Activated CD4-positive, alpha-beta memory T cell treated with anti-CD3 and anti-CD28 coated beads, Interleukin-2, amount 10 ng/mL, durations not matched to agents 7 days and 5 days (primary cell): ENCODE data around the gene DNM2. TPM values are rescaled to one million over a fixed set of nuclear protein-coding genes. Genes with fewer than 3 reads are reported as not detected.

Experiments
- CTCF ChIA-PET: fragments of 350-600 bp; sonication (Branson Sonifier 250); formaldehyde crosslinking; loops from one replicate; lab custom pipeline; 2021; ENCODE audit warnings: antibody characterized with exemption, inconsistent platforms; lab: Charles Lee
- POLR2A ChIA-PET: fragments of 350-600 bp; sonication (Branson Sonifier 250); formaldehyde crosslinking; loops from one replicate; lab custom pipeline; 2021; ENCODE audit warnings: antibody characterized with exemption; lab: Charles Lee
- DNase-seq: peaks from one replicate; pipeline ENCODE4 v3.0.0-alpha.2; 2020
- H3K27ac Mint-ChIP-seq: one replicate; pipeline ENCODE4 v1.8.0; 2021; ENCODE audit warnings: mild to moderate bottlenecking, mixed read lengths
- H3K27me3 Mint-ChIP-seq: one replicate; pipeline ENCODE4 v1.8.0; 2021; ENCODE audit warnings: mixed read lengths
- H3K36me3 Mint-ChIP-seq: one replicate; pipeline ENCODE4 v1.8.0; 2021; ENCODE audit warnings: low read depth, mixed read lengths
- H3K4me1 Mint-ChIP-seq: one replicate; pipeline ENCODE4 v1.8.0; 2021; ENCODE audit warnings: mixed read lengths
- H3K4me3 Mint-ChIP-seq: one replicate; pipeline ENCODE4 v1.8.0; 2021; ENCODE audit warnings: mild to moderate bottlenecking, mixed read lengths
- H3K9me3 Mint-ChIP-seq: one replicate; pipeline ENCODE4 v1.8.0; 2021; ENCODE audit warnings: mixed read lengths
- total RNA-seq, 2 experiments: library from RNA; stranded (reverse); gene quantifications; one replicate each; pipeline ENCODE4 v1.2.3, GENCODE V29; 2021

DNM2 gene
- total RNA-seq, 2 experiments from 2014 or later = 277 to 288 TPM

DNA sequence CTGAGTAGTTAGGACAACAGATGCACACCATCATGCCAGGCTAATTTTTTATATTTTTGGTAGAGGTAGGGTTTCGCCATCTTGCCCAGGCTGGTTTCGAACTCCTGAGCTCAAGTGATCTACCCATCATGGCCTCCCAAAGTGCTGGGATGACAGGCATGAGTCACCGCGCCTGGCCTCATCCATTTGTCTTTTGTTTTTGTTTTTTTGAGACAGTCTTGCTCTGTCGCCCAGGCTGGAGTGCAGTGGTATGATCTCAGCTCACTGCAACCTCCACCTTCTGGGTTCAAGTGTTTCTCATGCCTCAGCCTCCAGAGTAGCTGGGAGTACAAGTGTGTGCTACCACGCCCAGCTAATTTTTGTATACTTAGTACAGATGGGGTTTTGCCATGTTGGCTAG is 57.0 kb downstream of the DNM2 start:
- H3K4me1 Mint-ChIP-seq = peaks cover 39% of the 10 kb centered on the region
- peaks cover 58% of the 10 kb centered on the region for H3K36me3 Mint-ChIP-seq
- no peaks in the 10 kb centered on the region for H3K9me3 Mint-ChIP-seq
- no peak for DNase-seq
- no peak overlapping the region for H3K27ac Mint-ChIP-seq
- no peak overlapping the region for H3K4me3 Mint-ChIP-seq
- ChIA-PET CTCF (interaction anchor here (0.9 to 6.5 kb wide), 3 partner anchors 12 to 57 kb away, joined by 3 to 57 read pairs (median 3); partner anchors contain the start of gene DNM2), POLR2A (interaction anchor here (1.3 to 1.5 kb wide), 2 partner anchors 12 to 57 kb away, joined by 3 to 5 read pairs; partner anchors contain the start of gene DNM2)
- no peaks in the 10 kb centered on the region for H3K27me3 Mint-ChIP-seq

GRCh38 chr19:10776900-10777650 is 59.2 kb downstream of the DNM2 start:
- DNase-seq = no peak
- Mint-ChIP-seq H3K9me3 (no peaks in the 10 kb centered on the region), H3K4me3 (no peak overlapping the region), H3K36me3 (peaks cover 71% of the 10 kb centered on the region), H3K27ac (peak overlapping the region; percentile 10), H3K27me3 (no peaks in the 10 kb centered on the region), H3K4me1 (peaks cover 45% of the 10 kb centered on the region)
- ChIA-PET CTCF (interaction anchor here (0.5 to 1.1 kb wide), 4 partner anchors 17 to 517 kb away, joined by 3 to 6 read pairs (median 4); partner anchors contain the start of gene DNM2), POLR2A (interaction anchor here (1.2 kb wide), 1 partner anchor 58 kb away, joined by 3 read pairs; no protein-coding TSS in a partner anchor)

DNA sequence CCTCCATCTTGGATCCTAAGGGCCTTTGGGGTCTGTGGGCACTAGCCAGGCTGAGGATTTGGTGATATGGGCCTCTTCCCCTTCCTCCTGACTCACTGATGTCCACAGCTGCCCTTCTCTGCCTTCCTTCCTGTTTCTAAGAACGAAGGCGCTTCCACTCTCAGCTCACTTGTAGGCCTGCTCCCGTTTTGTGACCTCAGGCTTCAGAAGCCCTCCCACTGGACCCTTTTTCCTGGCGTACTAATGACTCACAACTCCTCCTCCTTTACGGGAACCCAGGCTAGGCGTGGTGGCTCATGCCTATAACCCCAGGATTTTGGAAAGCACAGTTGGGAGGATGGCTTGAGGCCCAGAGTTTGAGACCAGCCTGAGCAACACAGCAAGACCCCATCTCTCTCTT is 62.5 kb downstream of the DNM2 start:
- DNase-seq = no peak
- ChIA-PET CTCF (interaction anchor here (4.7 kb wide), 1 partner anchor 63 kb away, joined by 19 read pairs; the partner anchor contains the start of gene DNM2), POLR2A (interaction anchor here (1.3 kb wide), 1 partner anchor 13 kb away, joined by 4 read pairs; no protein-coding TSS in a partner anchor)
- no peak overlapping the region for H3K4me3 Mint-ChIP-seq
- H3K36me3 Mint-ChIP-seq = peaks cover 76% of the 10 kb centered on the region
- H3K27me3 Mint-ChIP-seq = no peaks in the 10 kb centered on the region
- no peaks in the 10 kb centered on the region for H3K9me3 Mint-ChIP-seq
- H3K4me1 Mint-ChIP-seq = peaks cover 38% of the 10 kb centered on the region
- H3K27ac Mint-ChIP-seq = peak overlapping the region; percentile 66

DNA sequence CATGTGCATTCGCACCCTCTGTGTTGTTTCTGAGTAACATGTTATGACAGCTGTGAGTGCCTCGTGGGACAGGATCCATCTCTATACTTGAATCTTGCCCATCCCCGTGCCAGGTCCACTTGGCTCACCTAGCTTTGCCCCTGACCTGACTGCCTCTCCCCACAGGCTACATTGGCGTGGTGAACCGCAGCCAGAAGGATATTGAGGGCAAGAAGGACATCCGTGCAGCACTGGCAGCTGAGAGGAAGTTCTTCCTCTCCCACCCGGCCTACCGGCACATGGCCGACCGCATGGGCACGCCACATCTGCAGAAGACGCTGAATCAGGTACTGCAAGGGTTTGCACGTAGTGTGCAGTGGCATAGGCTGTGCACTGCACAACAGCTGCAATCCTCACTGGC is 64.9 kb downstream of the DNM2 start:
- no peak for DNase-seq
- no peak overlapping the region for H3K4me3 Mint-ChIP-seq
- ChIA-PET CTCF (interaction anchor here (1.0 to 4.7 kb wide), 2 partner anchors 21 to 65 kb away, joined by 3 to 19 read pairs; partner anchors contain the start of gene DNM2), POLR2A (interaction anchor here (1.4 to 1.7 kb wide), 2 partner anchors 14 to 23 kb away, joined by 4 read pairs; no protein-coding TSS in a partner anchor)
- no peaks in the 10 kb centered on the region for H3K27me3 Mint-ChIP-seq
- H3K4me1 Mint-ChIP-seq = peaks cover 22% of the 10 kb centered on the region
- H3K36me3 Mint-ChIP-seq = peaks cover 71% of the 10 kb centered on the region
- no peaks in the 10 kb centered on the region for H3K9me3 Mint-ChIP-seq
- H3K27ac Mint-ChIP-seq = no peak overlapping the region

- H3K27me3 Mint-ChIP-seq = no peaks in the 10 kb centered on the region
- H3K4me3 Mint-ChIP-seq = no peak overlapping the region
- POLR2A ChIA-PET = interaction anchor here (1.0 kb wide), 1 partner anchor 88 kb away, joined by 3 read pairs; no protein-coding TSS in a partner anchor
- H3K9me3 Mint-ChIP-seq = no peaks in the 10 kb centered on the region
- H3K4me1 Mint-ChIP-seq = peaks cover 21% of the 10 kb centered on the region
- DNase-seq = no peak
- H3K36me3 Mint-ChIP-seq = peaks cover 77% of the 10 kb centered on the region
- CTCF ChIA-PET = interaction anchor here (0.7 to 1.4 kb wide), 4 partner anchors 9 to 84 kb away, joined by 3 read pairs; partner anchors contain the start of gene DNM2
- H3K27ac Mint-ChIP-seq = no peak overlapping the region
Measured at GRCh38 chr19:10784257-10784656, 66.4 kb downstream of the DNM2 start.

GRCh38 chr19:10788146-10788545 is 70.3 kb downstream of the DNM2 start:
- H3K27ac Mint-ChIP-seq = peak overlapping the region; percentile 26
- DNase-seq = no peak
- H3K4me3 Mint-ChIP-seq = no peak overlapping the region
- H3K36me3 Mint-ChIP-seq = peaks cover 56% of the 10 kb centered on the region
- H3K27me3 Mint-ChIP-seq = no peaks in the 10 kb centered on the region
- POLR2A ChIA-PET = interaction anchor here (0.5 kb wide), 1 partner anchor 30 kb away, joined by 3 read pairs; no protein-coding TSS in a partner anchor
- CTCF ChIA-PET = no interaction called here
- H3K9me3 Mint-ChIP-seq = no peaks in the 10 kb centered on the region
- H3K4me1 Mint-ChIP-seq = peaks cover 9% of the 10 kb centered on the region

DNA sequence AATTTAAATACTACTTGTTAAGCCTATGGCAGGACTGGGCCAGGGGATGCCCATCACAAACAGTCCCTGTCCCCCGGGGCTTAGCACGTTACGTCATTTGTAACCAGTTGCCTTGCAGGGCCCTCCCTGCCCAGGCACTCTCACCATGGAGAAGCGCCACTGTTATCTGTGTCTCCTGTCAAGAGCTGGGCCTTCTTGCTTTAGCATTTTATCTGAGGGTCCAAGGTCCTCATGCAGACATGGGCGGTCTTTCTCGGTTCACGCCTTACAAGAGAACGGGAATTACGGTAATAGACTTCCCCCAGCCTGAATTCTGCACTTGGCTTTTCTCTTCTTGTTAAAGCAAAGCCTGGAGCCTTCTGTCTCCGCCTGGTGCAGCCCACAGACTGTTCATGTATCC is 72.0 kb downstream of the DNM2 start:
- H3K9me3 Mint-ChIP-seq = no peaks in the 10 kb centered on the region
- H3K27ac Mint-ChIP-seq = no peak overlapping the region
- peaks cover 54% of the 10 kb centered on the region for H3K36me3 Mint-ChIP-seq
- H3K4me3 Mint-ChIP-seq = no peak overlapping the region
- H3K4me1 Mint-ChIP-seq = peaks cover 18% of the 10 kb centered on the region
- DNase-seq = no peak
- ChIA-PET CTCF (no interaction called here), POLR2A (no interaction called here)
- H3K27me3 Mint-ChIP-seq = no peaks in the 10 kb centered on the region

DNA sequence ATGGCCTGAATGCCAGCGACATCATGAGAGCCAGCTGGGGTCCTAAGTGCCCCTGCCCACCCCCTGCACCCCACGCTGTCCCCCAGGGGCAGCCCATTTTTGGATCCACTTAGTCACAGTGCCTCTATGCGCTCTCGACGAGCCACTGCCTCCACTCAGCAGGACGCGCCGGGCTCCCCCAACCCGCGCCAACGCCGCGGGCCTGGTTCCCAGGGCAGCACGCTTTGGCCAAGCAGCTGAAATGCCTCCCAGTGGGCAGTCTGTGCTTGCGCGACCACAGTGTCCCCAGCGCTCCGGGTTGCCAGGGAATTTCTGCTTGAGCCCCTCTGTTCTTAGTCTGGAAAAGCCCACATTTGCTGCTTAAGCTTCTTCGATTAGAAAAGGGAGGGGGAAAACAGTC is 78.8 kb downstream of the DNM2 start:
- Mint-ChIP-seq H3K4me1 (peaks cover 64% of the 10 kb centered on the region), H3K4me3 (peak overlapping the region; percentile 61), H3K36me3 (peaks cover 63% of the 10 kb centered on the region), H3K9me3 (no peaks in the 10 kb centered on the region), H3K27me3 (no peaks in the 10 kb centered on the region), H3K27ac (peak overlapping the region; percentile 86)
- DNase-seq = no peak
- ChIA-PET CTCF (interaction anchor here (0.8 to 4.7 kb wide), 2 partner anchors 27 to 80 kb away, joined by 3 to 18 read pairs; partner anchors contain the start of gene DNM2), POLR2A (interaction anchor here (1.5 to 1.8 kb wide), 3 partner anchors 13 to 78 kb away, joined by 4 read pairs; partner anchors contain the start of gene TMED1)

GRCh38 chr19:10797078-10797477 is 79.2 kb downstream of the DNM2 start:
- ChIA-PET POLR2A (interaction anchor here (1.3 to 1.8 kb wide), 4 partner anchors 10 to 78 kb away, joined by 4 to 5 read pairs (median 4); partner anchors contain the start of gene TMED1), CTCF (interaction anchor here (4.7 kb wide), 1 partner anchor 80 kb away, joined by 18 read pairs; the partner anchor contains the start of gene DNM2)
- DNase-seq = peak; percentile 55
- H3K36me3 Mint-ChIP-seq = peaks cover 63% of the 10 kb centered on the region
- peak overlapping the region; percentile 61 for H3K4me3 Mint-ChIP-seq
- peaks cover 63% of the 10 kb centered on the region for H3K4me1 Mint-ChIP-seq
- H3K27me3 Mint-ChIP-seq = no peaks in the 10 kb centered on the region
- no peaks in the 10 kb centered on the region for H3K9me3 Mint-ChIP-seq
- peak overlapping the region; percentile 86 for H3K27ac Mint-ChIP-seq

DNA sequence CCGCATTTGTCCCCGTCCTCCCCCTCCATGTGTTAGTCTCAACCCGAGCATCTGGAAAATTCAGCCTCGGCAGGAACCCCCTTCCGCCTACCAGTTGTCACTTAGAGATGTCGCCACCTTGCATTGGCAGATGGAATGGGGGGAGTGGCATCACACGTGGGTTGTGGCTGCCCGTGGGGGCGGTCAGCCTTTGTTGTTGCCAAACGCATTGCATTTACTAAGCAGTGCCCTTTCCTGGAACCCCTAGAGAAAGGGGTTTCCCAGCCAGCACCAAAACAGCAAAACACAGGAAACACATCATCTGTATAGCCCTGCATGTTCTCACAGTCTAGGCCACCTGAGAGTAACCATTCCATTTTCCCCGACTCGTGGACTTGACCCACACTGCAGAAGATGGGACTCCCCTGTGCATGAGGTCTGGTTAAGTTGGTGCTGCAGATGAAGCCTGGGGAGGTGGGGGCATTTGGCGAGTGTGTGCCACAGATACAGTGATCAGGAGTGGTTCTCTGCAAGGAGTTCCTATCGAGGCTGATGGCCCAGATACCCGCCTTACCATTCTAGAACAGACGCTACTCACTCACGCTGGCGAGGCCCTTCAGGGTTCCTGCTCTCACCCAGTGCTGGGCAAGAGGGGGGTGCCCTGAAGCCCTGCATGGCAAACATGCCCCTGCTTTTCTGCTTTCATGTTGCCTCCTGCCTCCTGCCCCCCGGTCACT is 79.8 kb downstream of the DNM2 start:
- Mint-ChIP-seq H3K4me1 (peaks cover 61% of the 10 kb centered on the region), H3K27me3 (no peaks in the 10 kb centered on the region), H3K9me3 (no peaks in the 10 kb centered on the region), H3K4me3 (peak overlapping the region; percentile 61), H3K36me3 (peaks cover 67% of the 10 kb centered on the region), H3K27ac (peak overlapping the region; percentile 86)
- POLR2A ChIA-PET = interaction anchor here (1.3 to 1.8 kb wide), 3 partner anchors 9 to 38 kb away, joined by 4 to 5 read pairs (median 4); partner anchors contain the start of gene TMED1
- CTCF ChIA-PET = interaction anchor here (4.7 kb wide), 1 partner anchor 81 kb away, joined by 18 read pairs; the partner anchor contains the start of gene DNM2
- DNase-seq = peak; percentile 92

DNA sequence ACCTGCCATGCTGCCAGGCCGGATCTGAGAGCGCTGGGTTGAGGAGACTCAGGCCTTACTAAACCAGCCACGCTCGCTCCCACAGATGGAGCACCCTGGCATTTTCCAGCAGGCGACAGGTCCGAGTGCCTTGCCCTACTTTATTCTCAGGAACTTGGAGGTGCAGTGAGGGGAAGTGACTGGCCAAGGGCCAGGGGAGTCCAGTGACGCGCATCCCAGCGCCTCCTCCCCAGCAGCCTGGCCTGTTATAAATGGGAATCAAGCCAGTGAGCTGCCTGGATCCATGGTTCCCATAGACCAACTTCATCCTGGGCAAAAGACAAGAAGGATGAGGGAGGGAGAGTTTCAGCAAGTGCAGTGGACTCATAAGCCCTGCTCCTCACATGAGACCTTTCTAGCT is 82.6 kb downstream of the DNM2 start:
- no peak overlapping the region for H3K4me3 Mint-ChIP-seq
- ChIA-PET CTCF (no interaction called here), POLR2A (interaction anchor here (1.0 to 2.0 kb wide), 2 partner anchors 69 to 82 kb away, joined by 3 to 5 read pairs; no protein-coding TSS in a partner anchor)
- no peaks in the 10 kb centered on the region for H3K27me3 Mint-ChIP-seq
- no peaks in the 10 kb centered on the region for H3K9me3 Mint-ChIP-seq
- no peak overlapping the region for H3K27ac Mint-ChIP-seq
- peaks cover 42% of the 10 kb centered on the region for H3K4me1 Mint-ChIP-seq
- H3K36me3 Mint-ChIP-seq = peaks cover 73% of the 10 kb centered on the region
- DNase-seq = no peak

- ChIA-PET POLR2A (no interaction called here), CTCF (no interaction called here)
- Mint-ChIP-seq H3K4me3 (no peak overlapping the region), H3K4me1 (peaks cover 27% of the 10 kb centered on the region), H3K27me3 (no peaks in the 10 kb centered on the region), H3K36me3 (peaks cover 67% of the 10 kb centered on the region), H3K9me3 (no peaks in the 10 kb centered on the region), H3K27ac (no peak overlapping the region)
- DNase-seq = no peak
Measured at GRCh38 chr19:10802479-10802878, 84.6 kb downstream of the DNM2 start.
